ENCODE results near the gene IRX2. TPM values are rescaled to one million over a fixed set of nuclear protein-coding genes. Genes with fewer than 3 reads are reported as not detected.

Gene IRX2
- total and polyA plus RNA-seq, 2 of the 4 experiments (the other 2 are of a cell fraction), result 0.36 to 0.97 TPM

DNA sequence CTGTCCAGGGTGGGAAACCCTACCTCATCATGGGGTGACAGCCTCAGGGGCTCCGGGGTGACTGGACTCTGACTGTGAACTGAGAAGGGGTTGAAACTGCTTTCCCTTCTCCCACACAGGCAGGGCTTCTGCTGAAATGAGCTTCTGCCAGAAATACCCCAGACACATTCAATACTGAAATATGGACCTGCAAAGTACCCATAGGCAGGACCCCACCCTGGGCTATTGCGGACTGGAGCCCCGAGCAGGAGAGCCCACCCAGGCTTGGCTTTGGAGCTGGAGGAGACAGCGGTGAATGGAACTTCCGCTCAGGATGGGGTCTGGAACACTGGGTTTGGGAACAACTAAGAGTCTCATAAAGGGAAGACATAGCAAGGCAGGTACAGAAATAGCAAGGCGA, 37.5 kb downstream of the IRX2 start:
- Histone ChIP-seq H3K9me1 (ENCODE audit: insufficient read depth, low read length) (no peaks in the 10 kb centered on the region), H2BK15ac (ENCODE audit: low read depth, low read length) (no peak overlapping the region), H4K91ac (ENCODE audit: insufficient read depth, low read depth, low read length) (no peak overlapping the region), H2AFZ (replicated peaks; ENCODE audit: low read length, poor library complexity) (no peak overlapping the region), H3K27ac (ENCODE audit: insufficient read depth, low read length) (no peak overlapping the region), H4K5ac (ENCODE audit: low read depth, low read length) (no peak overlapping the region), H3K18ac (ENCODE audit: low read depth, low read length) (no peak overlapping the region), H3K23ac (ENCODE audit: low read depth, low read length) (no peak overlapping the region), H2AK9ac (replicated peaks; ENCODE audit: low read depth, low read length, poor library complexity) (no peak overlapping the region), H3K9ac (ENCODE audit: low read depth, low read length) (no peak overlapping the region), H3K9me3 (ENCODE audit: control insufficient read depth, insufficient read depth, low read length) (peaks cover 15% of the 10 kb centered on the region; the same call in 1 of the 2 replicates), H3K79me1 (ENCODE audit: low read depth in 1 of 2, low read length in 2 of 2) (no peaks in the 10 kb centered on the region), H3K4me1 (ENCODE audit: control insufficient read depth, insufficient read depth, low read length) (no peaks in the 10 kb centered on the region), H2AK5ac (ENCODE audit: low read depth, low read length) (no peak overlapping the region), H2BK20ac (ENCODE audit: low read depth, low read length) (no peak overlapping the region), H3K27me3 (ENCODE audit: control insufficient read depth, insufficient read depth, low read length) (no peaks in the 10 kb centered on the region), H2BK5ac (ENCODE audit: low read depth, low read length, poor library complexity, severe bottlenecking) (no peak overlapping the region), H4K8ac (ENCODE audit: low read depth in 2 of 2, low read length in 2 of 2) (no peak overlapping the region), H2BK120ac (ENCODE audit: low read depth, low read length) (no peak overlapping the region), H3K4me3 (ENCODE audit: insufficient read depth, low read depth, low read length) (no peak overlapping the region), H3K36me3 (ENCODE audit: control insufficient read depth, insufficient read depth, low read length) (no peaks in the 10 kb centered on the region), H3K4me2 (ENCODE audit: low read depth, low read length) (no peak overlapping the region), H3K56ac (ENCODE audit: extremely low read depth, insufficient read depth, low read length) (no peak overlapping the region), H3K14ac (replicated peaks; ENCODE audit: low read depth, low read length) (no peak overlapping the region), H3K4ac (ENCODE audit: low read depth, low read length) (no peak overlapping the region), H4K20me1 (ENCODE audit: insufficient read depth, low read length) (no peaks in the 10 kb centered on the region)
- intact Hi-C loops (cut with micrococcal nuclease) (no loop called here), in situ Hi-C loops (cut with MboI; ENCODE audit: low sequenced_read_pairs) (no loop called here), dilution Hi-C loops (cut with HindIII; ENCODE audit: low sequenced_read_pairs, unreplicated experiment) (no loop called here)
- ATAC-seq (ENCODE audit: low read depth), result no peak
- ChIA-PET CTCF (no interaction called here), POLR2A (ENCODE audit: unreplicated experiment) (no interaction called here)
- no CpG with 5 or more reads among the region's 6 CpGs for WGBS, 2 experiments (ENCODE audit: extremely low coverage in 2 of 2, insufficient read length in 1 of 2)
- DNase-seq, result no peak
- no TSS peak for BruUV-seq (replicated peaks)
- TF ChIP-seq MAFK (IDR thresholded peaks at IDR 0.05; ENCODE audit: low read depth, low read length) (no peak), BHLHE40 (IDR thresholded peaks at IDR 0.05; ENCODE audit: low read depth, low read length) (no peak), RAD21 (IDR thresholded peaks at IDR 0.05; ENCODE audit: low read length) (no peak), RFX5 (IDR thresholded peaks at IDR 0.05; ENCODE audit: low read depth, low read length) (no peak)
- TF ChIP-seq, protein P1, sequence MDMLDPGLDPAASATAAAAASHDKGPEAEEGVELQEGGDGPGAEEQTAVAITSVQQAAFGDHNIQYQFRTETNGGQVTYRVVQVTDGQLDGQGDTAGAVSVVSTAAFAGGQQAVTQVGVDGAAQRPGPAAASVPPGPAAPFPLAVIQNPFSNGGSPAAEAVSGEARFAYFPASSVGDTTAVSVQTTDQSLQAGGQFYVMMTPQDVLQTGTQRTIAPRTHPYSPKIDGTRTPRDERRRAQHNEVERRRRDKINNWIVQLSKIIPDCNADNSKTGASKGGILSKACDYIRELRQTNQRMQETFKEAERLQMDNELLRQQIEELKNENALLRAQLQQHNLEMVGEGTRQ (IDR thresholded peaks at IDR 0.05; ENCODE audit: low read depth, low read length), result no peak
